HAP-1 (cell line): ENCODE measurements around the gene KCTD11.
"Not testable (repeated sequence)": the region's sequence is repeated elsewhere in the genome, so short reads cannot be mapped to it uniquely, and the experiment has no call there.

Source experiments
- DNase-seq, 2 experiments: peaks; one replicate each; pipeline ENCODE4 v3.0.0-alpha.2; 2016 to 2020; ENCODE audit warnings: low spot score in 2 of 2
- H3K27me3 ChIP-seq: fragments of 250-450 bp; sonication (Bioruptor Pico); 2 replicates; pipeline ENCODE4 v1.5.1; 2020; ENCODE audit warnings: low read depth, mild to moderate bottlenecking, moderate library complexity
- H3K36me3 ChIP-seq: fragments of 250-450 bp; sonication (Bioruptor Pico); replicated peaks from 2 replicates; pipeline ENCODE4 v1.5.1; 2020; ENCODE audit warnings: mild to moderate bottlenecking
- H3K4me1 ChIP-seq: fragments of 250-450 bp; sonication (Bioruptor Pico); 2 replicates; pipeline ENCODE4 v1.5.1; 2020; ENCODE audit warnings: mild to moderate bottlenecking
- H3K4me3 ChIP-seq: fragments of 250-450 bp; sonication (Bioruptor Pico); 2 replicates; pipeline ENCODE4 v1.5.1; 2020; ENCODE audit warnings: mild to moderate bottlenecking, moderate library complexity
- H3K9me3 ChIP-seq: fragments of 250-450 bp; sonication (Bioruptor Pico); 2 replicates; pipeline ENCODE4 v1.5.1; 2020; ENCODE audit warnings: mild to moderate bottlenecking, moderate library complexity
- in situ Hi-C: fragments of 300-500 bp; cut with MboI; formaldehyde crosslinking; loops from 3 replicates; pipeline ENCODE4 v1.14.3; 2020; ENCODE audit warnings: low sequenced_read_pairs, inconsistent platforms, mixed read lengths

KCTD11 gene

GRCh38 chr17:7328009-7328408, 24.0 kb upstream of the KCTD11 start:
- no peaks in the 10 kb centered on the region for H3K27me3 ChIP-seq
- in situ Hi-C loops, result no loop called here
- H3K9me3 ChIP-seq, result no peaks in the 10 kb centered on the region
- peaks cover 33% of the 10 kb centered on the region for H3K36me3 ChIP-seq
- peak overlapping the region; percentile 89 for H3K4me3 ChIP-seq
- no peak for DNase-seq
- peaks cover 10% of the 10 kb centered on the region for H3K4me1 ChIP-seq

GRCh38 chr17:7328840-7329373, 23.1 kb upstream of the KCTD11 start, which contains the start of gene NEURL4:
TSS of gene NEURL4 (minus strand) at chr17:7329335. CDS start at chr17:7329312, 23 bp downstream.
- Histone ChIP-seq H3K27me3 (no peaks in the 10 kb centered on the region), H3K9me3 (no peaks in the 10 kb centered on the region), H3K36me3 (peaks cover 24% of the 10 kb centered on the region), H3K4me3 (peak within 1 kb of the TSS; percentile 89), H3K4me1 (peaks cover 10% of the 10 kb centered on the region)
- DNase-seq, result no peak
- in situ Hi-C loops, result no loop called here

DNA sequence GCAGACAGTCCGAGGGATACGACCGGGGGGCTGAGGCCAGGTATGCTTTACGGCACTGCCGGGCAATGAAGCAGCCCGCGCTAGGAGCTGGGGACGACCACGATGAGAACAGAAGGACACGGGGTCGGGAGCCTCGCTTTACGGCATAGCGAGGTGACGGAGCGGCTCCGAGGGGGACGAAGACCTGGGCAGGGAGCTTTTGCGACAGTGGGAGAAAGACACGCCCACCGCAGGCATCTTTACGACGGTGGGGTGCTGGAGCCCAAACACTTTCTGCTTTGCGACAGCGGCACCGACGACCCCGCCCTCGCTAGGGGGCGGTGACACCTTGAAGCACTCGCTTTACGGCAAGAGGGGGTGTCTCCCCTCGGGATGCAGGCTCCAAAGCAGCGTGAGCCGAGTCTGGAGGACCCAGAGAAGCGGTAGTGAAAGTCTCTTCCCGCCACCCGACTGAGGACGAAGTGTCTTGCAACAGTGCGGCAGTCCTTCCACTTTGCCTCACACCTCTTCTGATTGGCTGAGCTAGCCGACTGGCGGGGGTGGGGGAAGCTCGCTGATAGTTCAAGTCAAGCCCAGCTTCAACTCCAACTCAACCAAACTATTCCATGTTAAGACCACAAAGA, 22.5 kb upstream of the KCTD11 start:
- H3K4me3 ChIP-seq, result peak overlapping the region; percentile 89
- peaks cover 10% of the 10 kb centered on the region for H3K4me1 ChIP-seq
- H3K9me3 ChIP-seq, result no peaks in the 10 kb centered on the region
- in situ Hi-C loops, result no loop called here
- DNase-seq, result peak; percentile 97 to 99
- H3K27me3 ChIP-seq, result no peaks in the 10 kb centered on the region
- H3K36me3 ChIP-seq, result peaks cover 19% of the 10 kb centered on the region

GRCh38 chr17:7329997-7330637, 21.8 kb upstream of the KCTD11 start:
- in situ Hi-C loops, result no loop called here
- H3K27me3 ChIP-seq, result no peaks in the 10 kb centered on the region
- peak; percentile 79 to 92 for DNase-seq
- peaks cover 10% of the 10 kb centered on the region for H3K4me1 ChIP-seq
- peaks cover 17% of the 10 kb centered on the region for H3K36me3 ChIP-seq
- H3K9me3 ChIP-seq, result no peaks in the 10 kb centered on the region
- H3K4me3 ChIP-seq, result peak overlapping the region; percentile 89

DNA sequence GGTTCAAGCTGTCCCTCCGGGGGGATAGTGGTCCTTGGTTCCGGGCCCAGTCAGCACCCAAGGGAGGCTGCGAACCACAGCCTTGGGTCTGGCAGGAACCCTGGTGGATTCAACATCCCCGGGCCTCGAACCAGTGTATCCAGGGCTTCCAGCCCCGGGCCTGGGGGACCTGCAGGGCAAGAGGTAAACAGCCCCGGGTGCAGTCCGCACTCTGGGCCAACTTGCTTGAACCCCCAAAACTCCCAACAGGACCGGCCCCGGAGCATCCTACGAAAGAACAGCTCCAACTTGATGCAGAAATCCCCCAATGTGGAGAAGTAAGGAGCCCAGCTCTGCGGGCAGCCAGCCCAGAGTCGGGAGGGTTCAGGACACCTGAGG, 21.3 kb upstream of the KCTD11 start:
- Histone ChIP-seq H3K36me3 (peaks cover 13% of the 10 kb centered on the region), H3K27me3 (no peaks in the 10 kb centered on the region), H3K4me3 (peak overlapping the region; percentile 89), H3K4me1 (peaks cover 10% of the 10 kb centered on the region), H3K9me3 (no peaks in the 10 kb centered on the region)
- in situ Hi-C loops, result no loop called here
- no peak for DNase-seq

DNA sequence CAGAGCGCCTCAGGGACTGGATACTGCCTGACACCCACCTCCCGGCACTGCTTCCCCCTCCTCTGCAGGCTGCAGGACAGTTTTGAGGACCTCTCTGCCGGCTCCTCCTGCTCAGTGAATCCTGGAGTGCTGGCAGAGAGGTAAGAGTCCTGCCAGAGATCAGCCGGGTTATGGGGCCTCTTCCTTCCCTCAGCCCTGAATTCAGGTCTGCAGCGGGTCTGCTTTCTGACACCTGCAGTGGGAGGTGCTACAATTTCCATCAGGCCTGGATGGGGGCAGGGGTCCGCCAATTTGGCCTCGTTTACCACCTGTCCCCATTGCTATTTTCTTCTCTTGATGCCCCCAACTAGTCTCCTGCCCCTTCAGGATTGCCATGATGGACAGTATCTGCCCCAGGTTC, 19.9 kb upstream of the KCTD11 start:
- no peaks in the 10 kb centered on the region for H3K9me3 ChIP-seq
- no peak overlapping the region for H3K4me3 ChIP-seq
- in situ Hi-C loops, result no loop called here
- no peaks in the 10 kb centered on the region for H3K36me3 ChIP-seq
- no peaks in the 10 kb centered on the region for H3K27me3 ChIP-seq
- peaks cover 10% of the 10 kb centered on the region for H3K4me1 ChIP-seq
- DNase-seq, result no peak

- in situ Hi-C loops, H3K36me3 ChIP-seq, DNase-seq, H3K27me3 ChIP-seq, H3K4me3 ChIP-seq, H3K9me3 ChIP-seq: not testable (repeated sequence)
- H3K4me1 ChIP-seq, result peaks cover 10% of the 10 kb centered on the region
Observed at GRCh38 chr17:7332600-7333069, 19.3 kb upstream of the KCTD11 start.

- in situ Hi-C loops, result no loop called here
- H3K36me3 ChIP-seq, result no peaks in the 10 kb centered on the region
- no peaks in the 10 kb centered on the region for H3K9me3 ChIP-seq
- no peak for DNase-seq
- no peak overlapping the region for H3K4me3 ChIP-seq
- no peaks in the 10 kb centered on the region for H3K27me3 ChIP-seq
- peaks cover 4% of the 10 kb centered on the region; the same call in 1 of the 2 replicates for H3K4me1 ChIP-seq
Observed at GRCh38 chr17:7334938-7335538, 16.9 kb upstream of the KCTD11 start.

DNA sequence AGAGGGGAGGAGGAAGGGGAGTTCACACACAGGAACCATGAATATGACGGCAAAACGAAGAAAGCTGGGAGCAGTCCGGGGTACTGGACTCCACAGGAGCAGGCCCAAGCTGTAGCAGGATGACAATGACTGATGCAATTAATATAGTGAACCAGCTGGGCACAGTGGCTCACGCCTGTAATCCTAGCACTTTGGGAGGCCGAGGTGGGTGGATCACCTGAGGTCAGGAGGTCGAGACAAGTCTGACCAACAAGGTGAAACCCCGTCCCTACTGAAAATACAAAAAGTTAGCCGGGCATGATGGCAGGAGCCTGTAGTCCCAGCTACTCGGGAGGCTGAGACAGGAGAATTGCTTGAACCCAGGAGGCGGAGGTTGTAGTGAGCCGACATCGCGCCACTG, 16.2 kb upstream of the KCTD11 start:
- in situ Hi-C loops, H3K36me3 ChIP-seq, DNase-seq, H3K4me1 ChIP-seq, H3K27me3 ChIP-seq, H3K9me3 ChIP-seq, H3K4me3 ChIP-seq: not testable (repeated sequence)

GRCh38 chr17:7336240-7337175, 15.5 kb upstream of the KCTD11 start, which contains the start of gene ACAP1:
TSS of gene ACAP1 (plus strand) at chr17:7336529. CDS start at chr17:7336735, 206 bp downstream.
- no peak for DNase-seq
- Histone ChIP-seq H3K36me3 (no peaks in the 10 kb centered on the region), H3K27me3 (no peaks in the 10 kb centered on the region; the same call in 1 of the 2 replicates), H3K4me1 (no peaks in the 10 kb centered on the region), H3K9me3 (no peaks in the 10 kb centered on the region), H3K4me3 (no peak within 1 kb of the TSS)
- in situ Hi-C loops, result no loop called here

DNA sequence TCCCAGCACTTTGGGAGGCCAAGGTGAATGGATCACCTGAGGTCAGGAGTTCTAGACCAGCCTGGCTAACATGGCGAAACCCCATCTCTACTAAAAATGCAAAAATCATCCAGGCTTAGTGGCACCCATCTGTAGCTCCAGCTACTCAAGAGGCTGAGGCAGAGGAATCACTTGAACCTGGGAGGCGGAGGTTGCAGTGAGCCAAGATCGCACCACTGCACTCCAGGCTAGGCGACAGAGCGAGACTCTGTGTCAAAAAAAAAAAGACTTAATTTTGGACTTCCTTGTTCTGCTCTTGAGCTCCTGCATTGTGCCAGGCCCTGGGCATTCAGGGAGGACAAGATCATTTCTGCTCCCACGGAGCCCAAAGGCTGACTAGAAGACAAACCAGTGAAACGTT, 14.4 kb upstream of the KCTD11 start:
- H3K4me1 ChIP-seq, H3K36me3 ChIP-seq, H3K27me3 ChIP-seq, H3K9me3 ChIP-seq, DNase-seq, in situ Hi-C loops, H3K4me3 ChIP-seq: not testable (repeated sequence)

GRCh38 chr17:7340179-7340578, 11.8 kb upstream of the KCTD11 start:
- no peaks in the 10 kb centered on the region for H3K36me3 ChIP-seq
- DNase-seq, result no peak
- no peaks in the 10 kb centered on the region; the same call in 1 of the 2 replicates for H3K27me3 ChIP-seq
- H3K4me1 ChIP-seq, result no peaks in the 10 kb centered on the region
- in situ Hi-C loops, result no loop called here
- no peak overlapping the region for H3K4me3 ChIP-seq
- H3K9me3 ChIP-seq, result no peaks in the 10 kb centered on the region

GRCh38 chr17:7341842-7342241, 10.1 kb upstream of the KCTD11 start:
- H3K27me3 ChIP-seq, result no peaks in the 10 kb centered on the region; the same call in 1 of the 2 replicates
- no peak for DNase-seq
- no peaks in the 10 kb centered on the region for H3K4me1 ChIP-seq
- in situ Hi-C loops, result no loop called here
- no peak overlapping the region for H3K4me3 ChIP-seq
- no peaks in the 10 kb centered on the region for H3K9me3 ChIP-seq
- no peaks in the 10 kb centered on the region for H3K36me3 ChIP-seq
